GM10266 (cell line): ENCODE results near the gene IGDCC3.

ENCODE experiments used
- DNase-seq: peaks from one replicate; pipeline ENCODE4 v3.0.0; 2012; ENCODE audit errors: extremely low spot score
- CTCF ChIP-seq: IDR thresholded peaks from 2 replicates; pipeline ENCODE4 v1.5.1; 2012; ENCODE audit warnings: mild to moderate bottlenecking, low read depth; ENCODE audit not compliant: control insufficient read depth, insufficient read depth; ENCODE audit errors: missing control alignments

The IGDCC3 gene

GRCh38 chr15:65334586-65335231 lies 43.1 kb downstream of the IGDCC3 start:
- no peak for TF ChIP-seq CTCF
- no peak for DNase-seq

- TF ChIP-seq CTCF = no peak
- no peak for DNase-seq
Observed at GRCh38 chr15:65333856-65334255, 43.9 kb downstream of the IGDCC3 start.

GRCh38 chr15:65333148-65333820 lies 44.5 kb downstream of the IGDCC3 start:
- no peak for DNase-seq
- no peak for TF ChIP-seq CTCF

GRCh38 chr15:65332391-65333147 lies 45.2 kb downstream of the IGDCC3 start:
- no peak for DNase-seq
- no peak for TF ChIP-seq CTCF

- no peak for TF ChIP-seq CTCF
- DNase-seq = no peak
Observed at GRCh38 chr15:65331811-65332210, 46.0 kb downstream of the IGDCC3 start.

GRCh38 chr15:65330934-65331645 lies 46.7 kb downstream of the IGDCC3 start:
- no peak for DNase-seq
- TF ChIP-seq CTCF = no peak
